ENCODE results near the gene HNMT.
"Not testable (repeated sequence)": the region's sequence is repeated elsewhere in the genome, so short reads cannot be mapped to it uniquely, and the experiment has no call there.

HNMT gene

GRCh38 chr2:137964066-137964858 lies at the start of gene HNMT:
Gene HNMT (plus strand): TSS chr2:137964473. CDS start chr2:137964492, 19 bp downstream.
- no peak for DNase-seq

GRCh38 chr2:137921105-137921880 lies 43.0 kb upstream of the HNMT start:
- no peak for DNase-seq

GRCh38 chr2:137922171-137922570 lies 42.1 kb upstream of the HNMT start:
- not testable (repeated sequence) for DNase-seq

GRCh38 chr2:137924019-137924418 lies 40.3 kb upstream of the HNMT start:
- no peak for DNase-seq

- no peak for DNase-seq
These were observed 38.7 kb upstream of the HNMT start for GRCh38 chr2:137925599-137925998.

GRCh38 chr2:137927846-137928245 lies 36.4 kb upstream of the HNMT start:
- DNase-seq, result no peak

- DNase-seq, result no peak
These were observed 35.4 kb upstream of the HNMT start for GRCh38 chr2:137928547-137929518.

- DNase-seq, result no peak
These were observed 34.8 kb upstream of the HNMT start for GRCh38 chr2:137929519-137929916.

- no peak for DNase-seq
These were observed 34.1 kb upstream of the HNMT start for GRCh38 chr2:137930146-137930545.

- DNase-seq, result no peak
These were observed 28.7 kb upstream of the HNMT start for GRCh38 chr2:137935591-137935990.

GRCh38 chr2:137937246-137937645 lies 27.0 kb upstream of the HNMT start:
- no peak for DNase-seq

GRCh38 chr2:137937778-137938177 lies 26.5 kb upstream of the HNMT start:
- DNase-seq, result no peak

- DNase-seq, result no peak
These were observed 26.1 kb upstream of the HNMT start for GRCh38 chr2:137938204-137938603.

- DNase-seq, result no peak
These were observed 25.2 kb upstream of the HNMT start for GRCh38 chr2:137939026-137939425.

- DNase-seq, result no peak
These were observed 24.1 kb upstream of the HNMT start for GRCh38 chr2:137940154-137940553.

- no peak for DNase-seq
These were observed 22.0 kb upstream of the HNMT start for GRCh38 chr2:137942037-137942832.

- DNase-seq, result no peak
These were observed 21.2 kb upstream of the HNMT start for GRCh38 chr2:137942833-137943677.

GRCh38 chr2:137943678-137944347 lies 20.5 kb upstream of the HNMT start:
- DNase-seq, result no peak

GRCh38 chr2:137944714-137945113 lies 19.6 kb upstream of the HNMT start:
- DNase-seq, result no peak

GRCh38 chr2:137945229-137945628 lies 19.0 kb upstream of the HNMT start:
- DNase-seq, result no peak

GRCh38 chr2:137946227-137946626 lies 18.0 kb upstream of the HNMT start:
- no peak for DNase-seq
